Measurements from ENCODE around the gene ETNPPL. TPM values are rescaled to one million over a fixed set of nuclear protein-coding genes. Genes with fewer than 3 reads are reported as not detected.

ETNPPL gene
- total RNA-seq (2022; extraction: Qiagen RNA extraction; ENCODE audit: low read depth), result 0.10 TPM in 1 of 5 replicates, not detected in the others

DNA sequence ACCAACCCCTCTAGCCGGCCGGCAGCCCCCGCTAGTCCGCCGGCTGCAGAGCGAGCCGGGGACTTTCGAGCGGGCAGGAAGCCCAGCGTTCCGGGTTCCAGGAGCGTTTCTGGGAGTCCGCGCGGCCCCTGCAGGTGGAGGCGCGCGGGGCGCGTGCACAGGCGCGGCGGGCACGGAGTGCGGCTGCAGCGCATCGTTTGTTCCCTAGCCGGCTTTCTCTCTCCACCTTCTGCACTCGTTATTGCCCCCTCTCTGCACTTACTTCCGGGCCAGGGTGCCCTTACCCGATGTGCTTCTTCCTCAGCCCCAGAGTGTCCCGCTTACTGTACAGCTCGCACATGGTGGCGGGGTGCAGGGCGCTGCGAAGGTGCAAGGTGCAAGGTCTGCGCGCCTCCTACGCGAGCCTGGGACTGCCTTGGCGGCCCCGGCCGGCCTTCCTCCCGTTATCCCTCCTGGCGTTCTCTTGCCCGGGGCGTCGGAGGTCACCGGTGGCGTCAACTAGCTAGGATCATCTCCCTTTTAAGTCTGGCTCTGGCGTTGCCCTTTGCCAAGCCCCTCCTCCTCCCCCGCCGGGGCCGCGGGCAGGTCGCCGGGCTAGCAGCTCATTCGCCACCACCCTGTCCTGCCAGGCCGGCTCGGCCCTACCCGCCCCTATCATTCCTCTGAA, at the start of gene ETNPPL:
Gene ETNPPL, minus strand, starts transcription at position 495 of the 667 bp plus-strand sequence. Its CDS starts 155 bp downstream, at position 340.

Other genes with a start within 250 kb of the ETNPPL start
- gene RPL34, start 142.5 kb downstream of the ETNPPL start, total RNA-seq (2022; extraction: Qiagen RNA extraction; ENCODE audit: low read depth), result 869 to 950 TPM (median 893 TPM) in 5 replicates
- gene OSTC, start 112.5 kb downstream of the ETNPPL start, total RNA-seq (2022; extraction: Qiagen RNA extraction; ENCODE audit: low read depth), result 62.5 to 104 TPM (median 93.3 TPM) in 5 replicates

Measured in A549 treated with RU486 at 1 μM for 4 hours (cell line).